ENCODE measurements around the gene OTUB1. TPM values are rescaled to one million over a fixed set of nuclear protein-coding genes. Genes with fewer than 3 reads are reported as not detected.

OTUB1 gene
- total and polyA plus RNA-seq, 9 of the 15 experiments (the other 6 are each of a cell fraction or from before 2014, with no cell fraction given): 29.5 to 134 (median 66.1) TPM

DNA sequence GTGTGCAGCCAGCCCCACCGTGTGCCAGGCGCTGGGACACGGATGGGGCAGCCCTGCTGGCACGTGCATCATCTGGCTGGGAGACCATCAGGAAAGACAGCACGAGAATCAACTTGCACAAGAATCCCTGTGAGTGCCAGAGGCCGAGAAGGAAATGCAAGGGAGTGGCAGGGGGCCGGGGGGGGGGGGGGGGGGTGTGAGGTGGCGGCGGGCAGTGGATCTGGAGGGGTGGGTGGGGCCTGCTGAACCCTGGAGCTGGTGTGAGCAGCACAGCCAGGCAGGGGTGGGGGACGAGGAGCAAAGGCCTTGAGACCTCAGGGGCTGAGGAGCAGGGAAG is 35.5 kb downstream of the OTUB1 start:
- Histone ChIP-seq H3K27ac (ENCODE audit: extremely low read depth, low read depth, low read length) (no peak overlapping the region), H3K4me3 (no peak overlapping the region), H3K4me1 (replicated peaks in 1 of 2; ENCODE audit: control insufficient read depth in 2 of 2, insufficient read depth in 2 of 2, low read length in 2 of 2) (peaks cover 0 to 36% of the 10 kb centered on the region in 2 experiments; a peak in 2 of 5 replicates), H3K79me2 (ENCODE audit: control insufficient read depth, insufficient read depth, low read length) (no peaks in the 10 kb centered on the region), H3K4me2 (ENCODE audit: insufficient read depth, low read length) (no peak overlapping the region), H3K9ac (ENCODE audit: insufficient read depth in 1 of 2, low read depth in 2 of 2, low read length in 2 of 2) (no peak overlapping the region; a peak in 1 of 4 replicates), H2AFZ (ENCODE audit: low read depth, low read length) (no peak overlapping the region), H4K20me1 (replicated peaks; ENCODE audit: control insufficient read depth, insufficient read depth, low read length) (peaks cover 53% of the 10 kb centered on the region), H3K9me3 (replicated peaks; ENCODE audit: control insufficient read depth, insufficient read depth, low read depth, low read length) (no peaks in the 10 kb centered on the region), H3K27me3 (ENCODE audit: control insufficient read depth in 2 of 2, insufficient read depth in 2 of 2, low read length in 2 of 2) (peaks cover 0 to 4% of the 10 kb centered on the region in 2 experiments; a peak in 1 of 5 replicates), H3K36me3 (ENCODE audit: control insufficient read depth, insufficient read depth, low read length) (no peaks in the 10 kb centered on the region), H3K9me1 (ENCODE audit: control insufficient read depth, insufficient read depth, low read length) (no peaks in the 10 kb centered on the region)
- no TSS peak for BruUV-seq (replicated peaks)
- WGBS (ENCODE audit: insufficient coverage, low coverage, missing lambda C conversion rate): 31% methylated on average over 5 of the region's 10 CpGs
- ChIA-PET CTCF (ENCODE audit: low intra/inter-chr PET ratio) (no interaction called here), POLR2A (interaction anchor here (1.3 kb wide), 1 partner anchor 14 kb away, joined by 3 read pairs; no protein-coding TSS in a partner anchor)
- TF ChIP-seq EHMT2 (IDR thresholded peaks at IDR 0.05): no peak
- no peak for TF ChIP-seq HNRNPL (IDR thresholded peaks at IDR 0.05; ENCODE audit: low read depth, low read length)
- TF ChIP-seq ILF3 (IDR thresholded peaks at IDR 0.05; ENCODE audit: borderline replicate concordance): no peak
- TF ChIP-seq BHLHE40 (IDR thresholded peaks at IDR 0.05; ENCODE audit: low read length): peak; percentile 25; the same call in 1 of the 2 replicates
- in situ Hi-C loops (cut with MboI) (no loop called here), intact Hi-C loops (cut with micrococcal nuclease) (no loop called here)
- FAIRE-seq (no peak), DNase-seq (ENCODE audit: extremely low read depth in 1 of 4, low spot score in 3 of 4) (peak in 1 of 4 experiments; percentile 39), ATAC-seq (no peak)

DNA sequence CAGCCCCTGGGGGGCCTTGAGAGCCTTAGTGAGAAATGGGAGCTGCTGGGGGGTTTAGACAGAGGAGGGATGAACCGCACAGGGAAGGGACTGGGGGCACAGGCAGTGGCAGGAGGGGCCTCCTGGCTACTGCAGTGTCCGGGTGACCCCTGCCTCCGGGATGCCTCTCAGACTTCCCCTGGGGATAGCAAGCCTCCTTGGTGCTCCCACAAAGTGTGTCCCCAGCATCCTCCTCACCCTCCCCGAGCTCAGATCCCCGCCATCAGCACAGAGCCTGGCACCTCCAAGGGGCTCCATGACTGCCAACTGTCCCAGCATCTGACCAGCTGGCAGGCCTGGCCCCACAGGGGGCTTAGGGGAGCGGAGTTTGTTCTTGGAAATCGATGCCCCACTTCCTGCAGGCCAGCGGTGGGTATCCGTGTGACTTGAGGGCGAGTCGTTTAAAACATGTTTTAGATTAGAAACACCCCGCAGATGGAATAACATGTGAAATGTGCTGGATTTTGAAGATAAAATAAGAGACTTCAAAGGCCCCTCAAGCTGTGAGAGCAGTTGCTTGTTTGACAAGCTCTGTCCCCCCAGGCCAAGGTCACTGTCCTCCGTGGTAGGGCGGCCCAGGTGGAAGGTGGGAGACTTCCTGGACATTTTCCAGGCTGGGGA is 36.0 kb downstream of the OTUB1 start:
- in situ Hi-C loops (cut with MboI) (no loop called here), intact Hi-C loops (cut with micrococcal nuclease) (no loop called here)
- no peaks in the 10 kb centered on the region for H3K9me1 ChIP-seq (ENCODE audit: control insufficient read depth, insufficient read depth, low read length)
- no TSS peak for BruUV-seq (replicated peaks)
- no peak for ATAC-seq
- no peak overlapping the region for H2AFZ ChIP-seq (ENCODE audit: low read depth, low read length)
- 39% methylated on average over 14 of the region's 14 CpGs for WGBS (ENCODE audit: insufficient coverage, low coverage, missing lambda C conversion rate)
- H3K4me2 ChIP-seq (ENCODE audit: insufficient read depth, low read length): no peak overlapping the region
- no peaks in the 10 kb centered on the region for H3K9me3 ChIP-seq (replicated peaks; ENCODE audit: control insufficient read depth, insufficient read depth, low read depth, low read length)
- H3K9ac ChIP-seq (ENCODE audit: insufficient read depth in 1 of 2, low read depth in 2 of 2, low read length in 2 of 2): peak overlapping the region in 1 of 2 experiments; percentile 52; a peak in 1 of 4 replicates
- H3K27me3 ChIP-seq (ENCODE audit: control insufficient read depth in 2 of 2, insufficient read depth in 2 of 2, low read length in 2 of 2): peaks cover 0 to 4% of the 10 kb centered on the region in 2 experiments; a peak in 1 of 5 replicates
- CTCF ChIA-PET (ENCODE audit: low intra/inter-chr PET ratio): no interaction called here
- peaks cover 0 to 38% of the 10 kb centered on the region in 2 experiments; a peak in 2 of 5 replicates for H3K4me1 ChIP-seq (replicated peaks in 1 of 2; ENCODE audit: control insufficient read depth in 2 of 2, insufficient read depth in 2 of 2, low read length in 2 of 2)
- peaks cover 59% of the 10 kb centered on the region for H4K20me1 ChIP-seq (replicated peaks; ENCODE audit: control insufficient read depth, insufficient read depth, low read length)
- H3K36me3 ChIP-seq (ENCODE audit: control insufficient read depth, insufficient read depth, low read length): no peaks in the 10 kb centered on the region
- peak; percentile 50; the same call in 1 of the 2 replicates for TF ChIP-seq ZNF263 (CRISPR knock-in tag; IDR thresholded peaks at IDR 0.05; ENCODE audit: borderline replicate concordance)
- no peak for TF ChIP-seq PTBP1 (IDR thresholded peaks at IDR 0.05; ENCODE audit: low read depth, low read length)
- no peak for FAIRE-seq
- H3K27ac ChIP-seq (ENCODE audit: extremely low read depth, low read depth, low read length): no peak overlapping the region
- no peak for DNase-seq (ENCODE audit: extremely low read depth in 1 of 4, low spot score in 3 of 4)
- POLR2A ChIA-PET: interaction anchor here (0.7 to 1.3 kb wide), 3 partner anchors 10 to 24 kb away, joined by 3 to 5 read pairs (median 3); no protein-coding TSS in a partner anchor
- H3K79me2 ChIP-seq (ENCODE audit: control insufficient read depth, insufficient read depth, low read length): no peaks in the 10 kb centered on the region
- H3K4me3 ChIP-seq: no peak overlapping the region

All from K562 (cell line).